T-helper 1 cell treated with Interleukin-12 subunit alpha and Interleukin-12 subunit beta and Interleukin-4 antibody, amounts not matched to agents 30 ng/mL and 1 ng/mL, for 36 hours (primary cell): ENCODE results near the gene PTGFRN. TPM values are rescaled to one million over a fixed set of nuclear protein-coding genes. Genes with fewer than 3 reads are reported as not detected.
"Not testable (repeated sequence)": the region's sequence is repeated elsewhere in the genome, so short reads cannot be mapped to it uniquely, and the experiment has no call there.

Experiments used
- intact Hi-C: fragments of 100-400 bp; cut with micrococcal nuclease; formaldehyde crosslinking; loops from one replicate; pipeline ENCODE4 v1.15.1; 2024
- total RNA-seq: library from RNA; stranded (reverse); gene quantifications from 2 replicates; pipeline ENCODE4 v1.2.3, GENCODE V29; 2022

The PTGFRN gene
- total RNA-seq = 15.0 and 15.3 TPM in 2 replicates

DNA sequence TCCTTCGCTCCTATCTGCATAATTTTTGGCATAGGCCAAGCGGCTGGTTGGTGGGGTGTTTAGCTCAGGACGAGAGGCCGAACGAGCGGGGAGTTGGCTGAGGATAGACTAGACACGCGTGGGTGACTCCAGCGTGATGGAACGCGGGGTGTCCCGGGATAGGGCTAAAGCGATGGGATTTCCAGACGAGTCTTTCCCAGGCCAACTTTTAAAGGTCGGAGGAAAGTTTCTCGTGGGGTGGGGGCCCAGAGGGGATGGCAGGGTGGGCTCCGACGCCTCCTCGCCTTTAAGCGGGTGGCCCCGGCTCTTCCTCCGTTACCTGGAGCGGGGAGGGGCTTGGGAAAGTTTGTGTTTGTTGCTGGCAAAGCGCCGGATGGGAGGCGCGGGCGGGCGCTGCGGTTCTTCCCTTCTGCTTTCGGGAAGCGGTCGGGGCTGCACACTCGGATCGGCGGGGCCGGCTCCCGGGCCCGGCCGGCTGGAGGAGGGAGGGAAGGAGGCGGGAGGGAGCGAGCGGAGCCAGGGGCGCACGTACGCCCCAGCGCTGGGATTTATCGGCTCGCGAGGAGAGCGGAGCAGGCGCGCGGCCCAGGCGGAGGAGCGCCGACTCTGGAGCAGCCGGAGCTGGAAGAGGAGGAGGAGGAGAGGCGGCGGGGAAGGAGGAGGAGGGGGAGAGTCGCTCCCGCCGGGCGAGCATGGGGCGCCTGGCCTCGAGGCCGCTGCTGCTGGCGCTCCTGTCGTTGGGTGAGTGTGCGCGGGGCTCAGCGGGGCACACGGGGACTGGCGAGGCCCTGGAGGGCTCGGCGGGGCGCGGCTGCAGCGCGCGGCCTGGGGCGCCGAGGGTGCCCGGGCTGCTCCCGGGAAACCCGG lies at the start of gene PTGFRN:
TSS of gene PTGFRN (plus strand) at position 405 of the 867 bp plus-strand sequence. CDS start at position 693, 288 bp downstream.
- intact Hi-C loops = loop anchor here (1.0 to 2.0 kb wide), 4 partner anchors 22 to 172 kb away; partner anchors contain the start of gene TTF2

DNA sequence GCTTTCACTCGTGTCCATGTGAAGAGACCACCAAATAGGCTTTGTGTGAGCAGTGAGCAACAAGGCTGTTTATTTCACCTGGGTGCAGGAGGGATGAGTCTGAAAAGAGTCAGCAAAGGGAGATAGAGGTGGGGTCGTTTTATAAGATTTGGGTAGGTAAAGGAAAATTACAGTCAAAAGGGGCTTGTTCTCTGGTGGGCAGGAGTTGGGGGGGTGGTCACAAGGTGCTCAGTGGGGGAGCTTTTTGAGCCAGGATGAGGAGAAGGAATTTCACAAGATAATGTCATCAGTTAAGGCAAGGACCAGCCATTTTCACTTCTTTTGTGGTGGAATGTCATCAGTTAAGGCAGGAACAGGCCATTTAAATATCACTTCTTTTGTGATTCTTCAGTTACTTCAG lies 49.5 kb upstream of the PTGFRN start:
- intact Hi-C loops = not testable (repeated sequence)

DNA sequence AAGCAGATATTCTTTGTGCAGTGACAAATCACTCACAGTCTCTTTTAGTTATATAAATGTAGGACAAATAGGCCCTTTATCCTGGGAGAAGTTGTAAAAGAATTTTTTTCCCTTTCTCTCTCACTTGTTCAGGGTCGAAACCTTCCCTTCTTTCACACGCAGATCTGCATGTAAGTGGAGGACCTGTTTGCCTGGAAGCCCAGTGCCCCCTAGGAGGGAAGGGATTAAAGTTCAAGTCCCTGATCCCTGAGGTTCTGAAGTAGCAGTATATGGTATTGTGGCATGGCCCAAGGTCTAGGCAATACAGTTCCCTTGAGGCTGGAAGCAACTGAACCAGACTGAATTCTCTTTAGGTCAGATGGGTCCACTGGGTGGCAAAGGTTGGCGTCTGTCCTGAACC lies 48.6 kb upstream of the PTGFRN start:
- intact Hi-C loops = no loop called here

DNA sequence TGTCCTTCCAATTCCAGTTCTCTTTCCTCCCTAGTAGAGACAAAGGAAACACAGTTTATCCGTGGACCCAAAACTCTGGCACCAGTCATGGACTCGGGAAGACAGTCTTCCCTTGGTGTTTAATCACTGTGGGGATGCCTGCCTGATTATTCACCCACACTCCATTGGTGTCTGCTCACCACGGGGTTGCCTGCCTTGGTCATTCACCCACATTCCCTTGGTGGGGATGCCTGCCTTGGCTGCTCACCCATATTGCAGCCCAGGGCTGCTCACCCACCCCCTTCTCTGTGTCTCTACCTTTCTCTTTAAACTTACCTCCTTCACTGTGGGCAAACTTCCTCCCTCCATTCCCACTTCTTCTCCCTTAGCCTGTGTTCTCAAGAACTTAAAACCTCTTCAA lies 46.7 kb upstream of the PTGFRN start:
- intact Hi-C loops = not testable (repeated sequence)

DNA sequence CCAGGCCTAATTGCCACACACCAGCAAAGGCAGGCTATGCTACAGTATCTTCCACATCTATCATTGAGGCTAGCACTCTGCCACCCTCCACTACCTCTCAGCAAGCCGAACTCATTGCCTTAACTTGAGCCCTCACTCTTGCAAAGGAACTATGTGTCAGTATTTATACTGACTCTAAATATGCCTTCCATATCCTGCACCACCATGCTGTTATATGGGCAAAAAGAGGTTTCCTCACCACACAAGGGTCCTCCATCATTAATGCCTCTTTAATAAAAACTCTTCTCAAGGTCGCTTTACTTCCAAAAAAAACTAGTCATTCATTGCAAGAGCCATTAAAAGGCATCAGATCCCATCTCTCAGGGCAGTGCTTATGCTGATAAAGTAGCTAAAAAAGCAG lies 43.2 kb upstream of the PTGFRN start:
- intact Hi-C loops = not testable (repeated sequence)

DNA sequence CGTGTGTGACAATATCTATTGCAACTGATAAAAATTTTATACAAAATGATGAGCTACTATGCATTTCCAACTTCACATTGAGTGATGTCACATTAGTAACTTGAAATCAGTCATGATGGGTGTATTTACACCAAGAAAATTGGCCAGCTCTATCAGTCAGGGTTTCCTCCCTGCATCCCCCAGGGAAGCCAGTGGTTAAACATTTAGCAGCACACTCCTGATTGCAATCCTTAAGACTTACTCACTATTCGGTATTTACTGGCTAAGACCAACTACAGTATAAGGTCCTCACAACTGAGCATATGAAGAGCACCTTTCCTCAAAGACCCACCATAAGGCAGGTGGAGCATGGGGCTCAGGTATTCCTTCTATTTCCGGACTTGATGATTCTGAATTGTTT lies 41.3 kb upstream of the PTGFRN start:
- intact Hi-C loops = no loop called here

DNA sequence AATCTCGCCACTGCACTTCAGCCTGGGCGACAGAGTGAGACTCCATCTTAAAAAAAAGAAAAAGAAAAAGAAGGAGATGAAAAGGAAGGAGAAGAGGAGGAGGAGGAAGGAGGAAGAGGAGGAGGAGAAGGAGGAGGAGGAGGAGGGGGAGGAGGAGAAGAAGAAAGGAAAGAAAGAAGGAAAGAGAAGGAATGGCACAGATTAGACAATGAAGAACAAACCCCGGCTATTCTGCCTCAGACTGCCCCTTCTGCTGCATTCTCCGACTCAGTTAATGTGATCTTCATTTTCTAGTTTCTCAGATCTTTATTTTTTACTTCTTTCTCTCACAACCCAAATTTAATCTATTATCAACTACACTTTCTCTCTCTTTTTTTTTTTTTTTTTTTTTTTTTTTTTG lies 40.1 kb upstream of the PTGFRN start:
- intact Hi-C loops = no loop called here

DNA sequence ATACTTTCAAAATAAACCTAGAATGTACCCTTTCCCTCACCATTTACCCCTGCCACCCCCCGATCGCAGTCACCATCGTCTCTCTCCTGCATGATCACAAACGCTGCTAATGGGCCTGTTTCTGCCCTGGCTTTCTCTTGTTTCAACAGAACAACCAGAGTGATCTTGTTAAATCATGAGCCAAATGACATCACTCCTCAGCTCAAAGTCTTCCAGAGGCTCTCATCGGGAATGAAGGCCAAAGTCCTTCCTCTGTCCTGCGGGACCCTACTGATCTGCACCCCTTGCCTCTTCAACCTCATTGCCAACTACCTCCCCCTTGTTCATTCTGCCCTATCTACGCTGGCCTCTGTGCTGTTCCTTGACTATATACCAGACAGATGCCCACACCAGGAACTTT lies 39.4 kb upstream of the PTGFRN start:
- intact Hi-C loops = no loop called here

DNA sequence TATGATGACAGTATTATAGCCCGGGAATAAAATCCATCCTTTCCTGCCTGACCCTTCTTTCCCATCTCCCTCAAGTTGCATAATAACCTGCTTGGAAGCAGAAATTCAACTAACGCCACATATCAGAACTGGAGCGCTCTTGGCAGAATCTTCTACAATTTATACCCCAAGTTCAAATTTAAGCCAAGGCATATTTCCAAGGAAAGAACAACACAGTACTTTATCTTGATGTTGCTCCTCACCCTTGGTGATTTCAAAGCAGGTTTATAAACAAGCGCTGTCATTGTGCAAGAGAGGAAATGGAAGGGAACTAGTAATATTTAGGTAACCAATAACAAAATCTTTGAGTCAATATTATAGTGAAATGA lies 38.0 kb upstream of the PTGFRN start:
- intact Hi-C loops = no loop called here

DNA sequence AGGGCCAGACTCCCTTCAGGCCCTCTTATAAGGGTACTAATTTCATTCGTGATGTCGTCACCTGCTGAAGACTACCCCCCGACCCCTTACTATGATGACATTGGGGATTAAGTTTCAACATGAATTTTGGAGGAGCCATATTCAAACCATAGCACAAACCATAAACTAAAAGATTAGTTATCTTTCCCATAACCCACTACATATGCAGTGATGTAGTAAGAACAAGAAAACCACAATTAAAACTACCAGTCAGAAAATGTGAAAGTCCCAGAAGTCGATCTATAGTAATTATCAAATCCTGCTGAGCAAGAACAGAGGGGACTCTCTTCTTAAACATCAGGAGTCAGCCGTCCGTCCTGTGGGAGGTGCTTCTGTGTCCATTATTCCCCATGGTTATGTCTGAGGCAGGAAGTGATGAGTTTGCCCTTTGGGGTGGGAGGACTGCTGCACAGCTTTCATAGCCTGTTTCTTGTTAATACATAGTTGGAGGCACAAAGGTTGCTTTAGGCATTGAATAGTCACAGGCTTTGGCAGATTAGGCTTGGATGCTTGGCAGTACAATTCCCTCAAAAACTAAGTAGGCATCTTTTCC lies 35.9 kb upstream of the PTGFRN start:
- intact Hi-C loops = no loop called here

DNA sequence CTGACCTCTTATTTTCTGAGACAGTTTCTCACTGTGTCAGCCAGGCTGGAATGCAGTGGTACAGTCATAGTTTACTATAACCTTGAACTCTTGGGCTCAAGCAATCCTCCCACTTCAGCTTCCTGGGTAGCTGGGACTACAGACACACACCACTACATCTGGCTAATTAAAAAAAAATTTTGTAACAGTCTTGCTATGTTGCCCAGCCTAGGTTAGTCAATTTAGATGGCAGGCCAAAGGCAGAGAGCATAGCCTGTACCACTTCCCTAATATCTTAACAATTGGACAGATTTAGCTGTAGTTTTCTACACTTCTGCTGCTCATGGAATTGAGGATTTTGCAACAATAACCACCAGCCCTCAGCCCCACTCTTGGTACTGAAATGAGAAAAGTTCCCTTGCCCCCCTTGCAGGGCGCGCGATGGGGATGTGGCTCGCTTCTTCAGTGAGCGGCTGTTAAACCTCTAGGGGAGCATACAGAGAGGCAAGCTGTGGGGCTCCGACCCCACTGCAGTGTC lies 34.9 kb upstream of the PTGFRN start:
- intact Hi-C loops = loop anchor here (5.0 kb wide), 1 partner anchor 302 kb away; the partner anchor contains the start of gene CD58

DNA sequence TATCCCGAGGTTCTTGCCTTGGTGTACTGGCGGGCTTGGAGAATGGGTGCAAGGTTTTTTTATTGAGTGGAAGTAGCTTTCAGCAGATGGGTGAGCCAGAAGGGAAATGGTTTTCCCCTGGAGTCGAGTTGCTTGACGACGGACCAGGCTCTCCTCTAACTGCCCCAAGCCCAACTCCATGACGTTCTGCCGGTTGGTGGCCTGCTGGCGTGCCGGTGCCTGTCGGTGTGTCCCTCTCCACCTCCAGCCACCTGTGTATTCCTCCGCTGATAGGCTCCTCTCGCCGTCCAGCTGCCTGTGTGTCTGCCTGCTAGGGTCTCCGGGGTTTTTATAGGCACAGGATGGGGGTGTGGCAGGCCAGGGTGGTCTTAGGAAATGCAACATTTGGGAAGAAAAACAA lies 34.3 kb upstream of the PTGFRN start:
- intact Hi-C loops = loop anchor here (5.0 kb wide), 1 partner anchor 303 kb away; the partner anchor contains the start of gene CD58

DNA sequence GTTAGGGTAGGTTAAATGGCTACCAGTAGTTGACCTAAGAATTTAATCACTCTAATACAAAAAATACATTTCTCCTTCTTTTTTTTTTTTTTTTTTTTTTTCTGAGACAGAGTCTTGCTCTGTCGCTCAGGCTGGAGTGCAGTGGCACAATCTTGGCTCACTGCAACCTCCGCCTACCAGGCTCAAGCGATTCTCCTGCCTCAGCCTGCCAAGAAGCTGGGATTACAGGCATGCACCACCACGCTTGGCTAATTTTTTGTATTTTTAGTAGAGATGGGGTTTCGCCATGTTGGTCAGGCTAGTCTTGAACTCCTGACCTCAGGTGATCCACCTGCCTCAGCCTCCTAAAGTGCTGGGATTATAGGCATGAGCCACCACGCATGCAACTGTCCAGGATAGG lies 33.8 kb upstream of the PTGFRN start:
- intact Hi-C loops = loop anchor here (5.0 kb wide), 1 partner anchor 304 kb away; the partner anchor contains the start of gene CD58

DNA sequence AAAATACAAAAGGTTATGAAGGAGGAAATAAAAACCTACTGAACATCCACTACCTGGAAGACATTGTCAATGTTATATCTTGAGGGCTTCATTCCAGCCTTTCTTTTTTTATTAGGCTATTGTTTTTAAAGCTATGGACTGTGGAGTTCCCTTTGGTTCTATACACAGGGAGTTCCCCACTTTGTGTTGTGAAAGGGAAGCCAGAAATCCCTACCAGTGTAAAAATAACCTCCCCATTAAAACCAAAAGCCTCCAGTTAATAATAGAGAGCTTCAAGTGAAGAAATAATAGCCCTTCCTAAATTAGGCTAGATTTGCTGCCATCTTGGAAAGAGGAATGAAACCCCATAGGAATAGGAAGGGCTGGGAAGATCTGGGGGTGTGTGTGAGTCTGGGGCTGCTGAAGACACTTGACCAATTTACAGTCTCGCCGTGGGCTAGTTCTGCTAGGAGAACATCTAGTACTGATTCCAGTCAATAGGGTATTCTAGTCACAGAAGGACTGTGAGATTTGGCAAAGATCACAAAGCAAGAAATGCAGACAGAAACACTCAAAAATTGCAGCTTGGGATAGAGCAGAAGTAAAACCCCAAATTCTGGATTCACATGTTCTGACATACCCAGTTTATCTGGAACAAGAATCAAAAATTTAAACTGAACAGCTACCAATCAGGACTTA lies 32.4 kb upstream of the PTGFRN start:
- intact Hi-C loops = loop anchor here (5.0 kb wide), 1 partner anchor 305 kb away; the partner anchor contains the start of gene CD58

DNA sequence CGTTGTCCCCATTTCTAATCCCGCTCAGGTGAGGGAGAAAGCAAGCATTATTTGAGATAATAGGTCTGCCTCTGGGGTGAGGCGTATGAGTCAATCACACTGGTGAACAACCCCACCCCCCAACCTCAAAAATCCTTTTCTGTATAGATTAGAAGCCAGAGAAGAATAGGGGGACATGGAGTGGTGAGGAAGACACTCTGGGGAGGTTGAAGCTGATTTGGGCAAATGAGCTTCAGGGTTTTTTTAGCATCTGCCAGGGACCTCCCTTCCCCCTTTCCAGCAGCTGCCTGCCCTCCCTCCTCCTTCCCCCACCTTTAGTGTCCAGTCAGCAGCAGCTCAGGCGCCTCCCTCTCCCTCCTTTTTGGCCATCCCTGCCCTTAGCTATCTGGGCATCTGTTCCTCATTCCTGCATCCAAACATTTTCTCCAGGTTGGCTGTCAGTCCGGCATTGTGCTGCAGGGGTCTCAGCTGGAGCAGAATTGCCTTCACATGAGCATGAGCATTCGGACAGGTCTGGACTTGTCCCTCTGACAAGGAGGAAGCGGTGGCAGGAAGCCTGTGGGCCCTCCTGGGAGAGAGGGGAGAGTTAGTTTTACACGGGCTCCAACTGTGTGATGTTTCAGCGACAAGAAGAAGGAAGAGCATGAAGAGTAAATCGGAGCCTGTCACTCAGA lies 30.8 kb upstream of the PTGFRN start:
- intact Hi-C loops = loop anchor here (1.0 to 5.0 kb wide), 10 partner anchors 24 to 307 kb away; partner anchors contain the start of genes CD58 and PTGFRN

DNA sequence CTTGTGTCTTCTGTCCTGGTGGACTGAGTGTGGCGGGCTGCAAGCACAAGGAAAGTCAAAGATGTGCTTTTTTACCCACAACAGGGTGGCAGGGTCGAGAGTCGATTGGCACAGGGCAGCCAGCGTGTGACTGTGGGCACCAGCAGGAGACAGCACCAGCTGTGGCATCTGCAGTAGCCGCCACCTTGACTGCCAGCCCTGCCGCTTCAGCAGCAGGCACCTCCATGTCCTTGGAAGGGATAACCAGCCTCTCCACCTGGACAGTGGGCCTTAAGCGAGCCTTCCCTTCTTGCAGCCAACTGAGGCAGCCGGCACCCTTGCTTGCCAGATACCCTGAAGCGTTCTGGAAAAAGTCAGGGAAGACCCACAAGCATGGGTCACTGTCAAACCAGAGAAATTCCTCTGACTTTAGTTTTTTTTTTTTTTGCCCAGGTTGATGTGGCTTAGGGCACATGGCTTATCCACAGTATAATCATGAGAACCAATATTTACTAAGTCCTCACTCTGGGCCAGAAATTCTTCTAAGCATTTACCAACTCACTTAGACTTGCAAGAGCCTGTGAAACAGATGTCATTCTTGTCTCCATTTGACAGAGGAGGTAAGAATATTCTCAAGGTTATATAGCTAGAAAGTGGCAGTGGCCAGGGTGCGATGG lies 30.1 kb upstream of the PTGFRN start:
- intact Hi-C loops = loop anchor here (2.0 to 5.0 kb wide), 5 partner anchors 25 to 307 kb away; partner anchors contain the start of genes CD58 and PTGFRN

DNA sequence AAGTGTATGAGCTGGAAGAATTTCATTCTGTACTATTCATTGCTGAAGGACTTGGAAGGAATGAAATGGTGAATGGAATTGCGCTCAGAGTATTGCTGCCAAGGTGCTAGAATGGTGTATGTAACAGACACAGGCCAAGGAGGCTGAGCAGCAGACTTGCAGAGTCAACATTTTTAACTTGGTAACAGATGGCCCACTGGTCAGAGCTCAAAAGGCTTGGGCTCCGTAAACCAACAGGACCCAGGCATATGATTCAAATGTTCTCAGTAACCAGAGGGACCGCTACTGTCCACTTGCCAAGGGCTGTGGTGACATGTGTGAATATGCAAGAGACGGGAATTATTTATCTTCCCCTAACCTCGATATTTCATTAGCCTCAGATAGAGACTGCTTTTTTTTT lies 28.8 kb upstream of the PTGFRN start:
- intact Hi-C loops = no loop called here

DNA sequence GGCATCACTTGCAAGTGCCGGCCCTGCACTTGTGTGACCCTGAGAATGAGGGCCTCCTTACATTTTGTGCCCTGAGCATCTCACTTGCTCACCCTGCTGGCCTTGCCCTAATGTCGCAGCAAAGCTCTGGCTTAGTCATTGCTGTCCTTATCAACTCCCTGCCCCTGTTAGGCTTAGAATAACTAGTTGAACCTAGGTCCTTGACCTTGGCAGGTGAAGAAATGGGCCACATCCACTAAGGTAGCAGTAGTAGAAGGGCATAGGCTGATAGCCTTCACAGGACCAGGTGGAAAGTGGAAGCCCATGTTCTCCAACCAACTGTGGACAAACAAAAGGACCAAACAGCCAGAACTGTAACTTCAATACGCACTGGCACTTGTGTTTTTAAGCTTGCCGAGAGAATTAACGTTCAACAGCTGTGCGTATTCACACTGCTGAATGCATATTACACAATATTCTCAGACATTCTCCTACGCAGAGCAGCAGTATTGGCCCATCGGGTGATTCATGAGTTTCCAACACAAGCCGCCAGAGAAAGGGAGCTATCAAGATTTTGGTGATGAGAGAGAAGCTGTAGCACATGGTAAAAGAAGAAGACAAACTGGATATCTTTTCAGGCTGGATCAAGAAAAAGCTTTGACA lies 27.7 kb upstream of the PTGFRN start:
- intact Hi-C loops = loop anchor here (1.0 kb wide), 3 partner anchors 145 to 173 kb away; no protein-coding TSS in a partner anchor

DNA sequence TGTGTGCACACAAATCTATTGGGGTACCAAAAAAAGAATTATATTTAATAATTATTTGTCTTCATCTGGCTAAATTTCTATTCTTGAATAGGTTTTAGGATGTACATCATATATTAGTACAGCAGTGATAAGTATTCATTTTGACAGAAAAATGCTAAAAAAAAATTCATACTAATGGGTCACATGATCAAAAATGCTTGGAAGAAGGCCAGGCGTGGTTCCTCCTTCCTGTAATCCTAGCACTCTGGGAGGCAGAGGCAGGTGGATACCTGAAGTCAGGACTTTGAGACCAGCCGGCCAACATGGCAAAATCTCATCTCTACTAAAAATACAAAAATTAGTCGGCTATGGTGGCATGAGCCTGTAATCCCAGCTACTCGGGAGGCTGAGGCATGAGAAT lies 26.9 kb upstream of the PTGFRN start:
- intact Hi-C loops = loop anchor here (1.0 kb wide), 3 partner anchors 146 to 172 kb away; no protein-coding TSS in a partner anchor
